GM21825 (cell line): ENCODE results near the gene NISCH.
"Not testable (repeated sequence)": the region's sequence is repeated elsewhere in the genome, so short reads cannot be mapped to it uniquely, and the experiment has no call there.

Source experiments
- ATAC-seq: cut with Tn5 transposase; IDR thresholded peaks from one replicate; pipeline ENCODE4 v1.9.1; 2021; ENCODE audit warnings: mild to moderate bottlenecking, moderate library complexity; ENCODE audit not compliant: unreplicated experiment

NISCH gene

GRCh38 chr3:52524258-52524751 is 68.9 kb downstream of the NISCH start:
- no peak for ATAC-seq

GRCh38 chr3:52524752-52525679 is 69.6 kb downstream of the NISCH start:
- ATAC-seq, result no peak

GRCh38 chr3:52525680-52526561 is 70.5 kb downstream of the NISCH start:
- ATAC-seq, result no peak

GRCh38 chr3:52526671-52527038 is 71.3 kb downstream of the NISCH start:
- not testable (repeated sequence) for ATAC-seq

GRCh38 chr3:52527039-52527731 is 71.8 kb downstream of the NISCH start:
- ATAC-seq, result no peak

- no peak for ATAC-seq
Observed at GRCh38 chr3:52527732-52528585, 72.6 kb downstream of the NISCH start.

- ATAC-seq, result no peak
Observed at GRCh38 chr3:52528586-52529375, 73.4 kb downstream of the NISCH start.

- ATAC-seq, result no peak
Observed at GRCh38 chr3:52529376-52530333, 74.3 kb downstream of the NISCH start.

GRCh38 chr3:52530918-52531826 is 75.8 kb downstream of the NISCH start:
- no peak for ATAC-seq

GRCh38 chr3:52531860-52532516 is 76.6 kb downstream of the NISCH start:
- ATAC-seq, result no peak

GRCh38 chr3:52532517-52532837 is 77.1 kb downstream of the NISCH start:
- ATAC-seq, result no peak

- ATAC-seq, result no peak
Observed at GRCh38 chr3:52532838-52533622, 77.6 kb downstream of the NISCH start.

- ATAC-seq, result peak; percentile 32
Observed at GRCh38 chr3:52533623-52534280, 78.3 kb downstream of the NISCH start, which contains the start of gene NT5DC2. NT5DC2 (minus strand) TSS chr3:52533857; CDS start chr3:52533737, 120 bp downstream.

- ATAC-seq, result no peak
Observed at GRCh38 chr3:52534281-52535183, 79.1 kb downstream of the NISCH start.
